Myocyte (in vitro differentiated cells): ENCODE measurements around the gene DAG1. TPM values are rescaled to one million over a fixed set of nuclear protein-coding genes. Genes with fewer than 3 reads are reported as not detected.

Experiments
- DNase-seq: peaks from one replicate; pipeline ENCODE4 v3.0.0-alpha.2; 2012; ENCODE audit warnings: low read depth
- total RNA-seq: library from RNA; depleted of rRNA; stranded (reverse); fragments of >200 nt; gene quantifications from 2 replicates; pipeline ENCODE4 v1.2.3, GENCODE V29; 2014

DAG1 gene
- total RNA-seq, 1 donor from 2014 or later: 276 TPM

DNA sequence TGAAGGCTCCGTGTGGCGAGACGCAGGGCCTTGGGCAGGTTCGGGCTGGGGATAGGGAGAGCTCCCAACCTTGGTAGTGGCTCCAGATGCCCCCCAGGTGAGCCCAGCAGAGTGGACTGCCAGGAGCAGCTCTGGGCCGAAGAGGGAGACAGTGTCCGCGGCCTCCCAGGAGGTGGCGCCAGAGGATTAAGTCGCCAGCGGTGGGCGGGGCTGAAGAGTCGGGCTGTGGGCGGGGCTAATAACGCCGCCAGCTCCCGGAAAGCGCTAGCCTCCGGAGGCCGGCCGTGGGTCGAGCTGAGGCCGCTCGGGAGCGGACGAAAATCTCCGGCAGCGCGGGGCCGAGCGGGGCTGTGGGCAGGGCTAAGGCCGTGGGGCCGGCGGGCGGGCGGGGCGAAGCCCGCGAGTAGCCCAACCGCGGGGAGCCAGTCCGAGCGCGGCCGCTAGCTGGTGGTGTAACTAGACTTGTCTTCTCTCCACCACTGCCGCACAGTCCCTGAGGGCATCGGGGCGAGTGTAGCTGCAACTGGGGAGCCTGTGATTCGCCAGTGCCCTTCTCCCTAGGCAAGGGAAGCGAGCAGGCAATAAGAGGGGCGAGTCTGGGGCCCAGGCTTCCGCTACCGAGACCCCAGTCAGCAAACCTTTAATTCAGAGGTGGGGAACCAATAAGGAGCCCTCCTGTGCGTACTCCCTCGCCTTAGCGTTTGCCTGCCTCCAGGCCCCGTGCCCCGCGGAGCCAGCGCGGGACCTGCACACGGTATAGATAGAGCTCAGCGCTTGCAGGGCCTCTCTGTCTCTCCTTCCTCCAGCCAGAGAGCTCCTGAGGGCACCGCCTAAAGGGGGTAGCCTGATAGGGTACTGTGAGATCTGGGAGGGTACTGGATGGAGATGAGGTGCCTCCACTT lies 69.8 kb downstream of the DAG1 start:
- peak; percentile 95 for DNase-seq

DNA sequence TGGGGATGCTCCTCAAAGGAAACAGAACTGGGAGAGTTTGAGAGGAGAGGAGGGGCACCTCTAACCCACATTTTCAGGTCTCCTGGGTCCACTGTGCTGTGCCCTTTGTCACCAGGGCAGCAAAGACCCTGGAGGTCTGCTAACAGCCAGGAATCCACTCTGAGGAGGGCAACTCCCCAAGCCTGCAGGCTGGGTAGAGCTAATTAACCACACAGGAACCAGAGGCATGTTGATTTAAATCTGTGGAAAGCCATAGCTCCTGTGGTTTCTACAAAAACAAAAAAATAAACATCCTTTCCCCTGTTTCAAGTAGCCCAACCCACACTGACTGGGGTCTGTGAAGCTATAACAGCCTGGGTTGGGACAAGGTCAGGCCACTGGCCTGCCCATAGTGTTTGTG lies 82.0 kb downstream of the DAG1 start:
- no peak for DNase-seq

DNA sequence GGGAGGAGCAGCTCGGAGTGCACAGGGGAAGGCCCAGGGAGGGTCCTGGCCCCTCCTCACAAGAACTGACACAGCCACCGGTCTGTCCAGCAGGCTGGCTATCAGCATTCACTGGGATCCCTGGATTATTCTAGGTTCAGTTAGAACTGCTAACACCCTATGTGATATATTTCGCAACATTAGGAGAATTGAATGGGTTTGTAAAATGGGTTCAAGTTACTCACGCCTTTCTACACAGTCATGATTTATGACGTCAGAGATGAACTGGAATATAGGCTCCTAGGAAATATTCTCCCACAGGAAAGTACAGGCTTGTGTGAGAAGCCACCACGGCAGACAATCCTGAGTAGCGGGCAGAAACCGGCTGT lies 83.2 kb downstream of the DAG1 start:
- no peak for DNase-seq

DNA sequence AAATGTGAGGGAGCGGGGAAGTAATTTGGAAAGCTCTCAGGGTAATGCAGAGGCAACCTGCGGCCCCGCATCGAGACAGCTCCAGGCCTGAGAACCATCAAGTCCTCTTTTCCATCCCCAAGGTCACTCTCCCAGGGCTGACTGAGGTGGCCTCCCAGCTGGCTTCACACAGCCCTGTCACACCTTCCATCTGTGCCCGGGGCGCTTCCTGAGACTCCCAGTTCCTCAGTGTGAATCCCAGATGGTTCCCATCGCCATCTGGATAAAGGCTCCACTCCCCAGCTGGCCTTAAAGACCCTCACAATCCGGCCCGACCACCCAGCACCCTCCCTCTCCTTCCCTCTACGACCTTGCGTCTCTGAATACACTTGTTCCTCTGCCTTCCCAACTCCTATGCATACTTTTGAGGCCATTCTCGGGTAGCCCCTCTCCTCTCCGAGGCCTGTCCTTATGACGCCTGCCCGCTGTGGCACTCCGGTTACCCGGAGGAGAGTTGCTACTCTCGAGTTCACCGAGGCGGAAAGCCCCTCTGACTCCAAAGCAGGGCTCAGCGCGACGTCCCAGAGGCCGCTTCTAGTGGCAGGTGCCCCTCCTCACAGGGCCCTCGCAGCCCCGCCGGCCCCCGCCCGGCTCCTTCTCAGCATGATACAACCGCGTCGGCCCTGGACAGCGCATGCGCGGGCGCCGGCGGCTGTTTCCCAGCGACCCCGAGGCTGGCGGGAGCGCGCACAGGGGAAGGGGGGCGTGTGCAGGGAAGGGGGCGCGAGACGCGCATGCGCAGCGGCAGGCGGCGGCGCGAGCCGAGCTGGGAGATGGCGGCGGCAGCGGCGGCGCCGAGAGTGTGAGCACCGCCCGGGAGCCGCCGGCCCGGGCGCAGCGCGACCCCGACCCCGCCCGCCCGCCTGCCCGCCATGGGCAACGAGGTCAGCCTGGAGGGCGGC lies 83.9 kb downstream of the DAG1 start, which contains the start of gene BSN:
TSS of gene BSN (plus strand) at position 786 of the 941 bp plus-strand sequence. CDS start at position 912, 126 bp downstream.
- peak; percentile 92 for DNase-seq

DNA sequence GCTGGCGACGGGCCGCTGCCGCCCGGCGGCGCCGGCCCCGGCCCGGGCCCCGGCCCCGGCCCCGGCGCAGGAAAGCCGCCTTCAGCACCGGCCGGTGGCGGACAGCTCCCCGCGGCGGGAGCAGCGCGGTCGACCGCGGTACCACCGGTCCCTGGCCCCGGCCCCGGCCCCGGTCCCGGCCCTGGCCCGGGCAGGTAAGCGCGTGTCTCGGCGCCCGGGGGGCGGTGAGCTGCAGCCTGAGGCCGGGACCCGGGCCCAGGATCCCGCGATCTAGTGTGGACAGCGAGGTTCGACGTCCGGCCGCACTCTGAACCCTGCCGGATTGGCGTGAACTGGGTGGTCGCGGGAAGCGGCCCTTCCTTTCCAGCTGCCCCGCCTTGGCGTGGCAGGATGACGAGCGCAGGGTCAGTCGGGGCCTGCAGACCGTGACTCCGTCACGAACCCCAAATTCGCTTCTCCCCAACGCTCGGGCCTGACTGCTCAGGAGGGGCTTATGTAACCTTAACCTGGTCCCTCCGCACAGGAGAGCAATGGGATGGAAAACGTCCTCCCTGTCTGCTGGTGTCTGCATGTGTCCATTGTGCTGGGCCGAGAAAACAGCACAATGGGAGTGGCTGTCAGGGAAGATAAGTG lies 84.7 kb downstream of the DAG1 start:
- DNase-seq: peak; percentile 43

DNA sequence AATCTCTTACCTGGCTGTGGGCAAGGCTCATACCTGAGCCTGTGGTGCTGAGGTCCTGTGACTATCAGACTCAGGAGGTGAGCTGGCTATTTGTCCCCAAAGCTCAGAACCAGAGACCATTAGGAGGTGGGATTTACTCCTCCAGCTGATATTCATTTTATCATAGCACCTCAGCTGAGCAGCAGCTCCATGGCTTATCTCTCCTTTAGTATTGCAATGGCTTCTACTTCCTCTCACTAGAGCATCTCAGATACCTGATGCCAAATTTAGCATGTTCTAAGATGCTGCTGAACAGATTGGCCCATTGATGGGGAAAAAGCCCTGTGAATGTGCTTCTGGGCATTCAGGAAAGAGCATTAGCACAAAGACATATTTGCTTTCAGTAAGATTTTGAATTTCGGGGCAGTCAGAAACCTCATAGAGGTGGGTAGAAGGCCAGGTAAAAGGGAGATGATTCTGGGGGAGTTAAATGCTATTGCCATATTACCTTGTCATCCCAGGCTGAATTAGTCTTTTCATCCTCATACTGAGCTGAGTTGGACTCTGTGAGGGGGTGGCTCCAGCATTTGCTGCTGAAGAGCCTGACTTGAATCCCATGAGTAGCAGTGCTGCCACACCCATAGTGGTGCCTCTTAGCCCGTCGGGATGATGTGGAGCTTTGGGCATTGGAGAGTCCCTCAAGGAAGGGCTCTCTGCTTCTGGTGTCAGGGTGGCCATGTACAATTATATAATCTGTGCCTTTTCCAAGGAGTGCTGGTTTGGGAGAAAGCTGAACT lies 86.6 kb downstream of the DAG1 start:
- DNase-seq: no peak

DNA sequence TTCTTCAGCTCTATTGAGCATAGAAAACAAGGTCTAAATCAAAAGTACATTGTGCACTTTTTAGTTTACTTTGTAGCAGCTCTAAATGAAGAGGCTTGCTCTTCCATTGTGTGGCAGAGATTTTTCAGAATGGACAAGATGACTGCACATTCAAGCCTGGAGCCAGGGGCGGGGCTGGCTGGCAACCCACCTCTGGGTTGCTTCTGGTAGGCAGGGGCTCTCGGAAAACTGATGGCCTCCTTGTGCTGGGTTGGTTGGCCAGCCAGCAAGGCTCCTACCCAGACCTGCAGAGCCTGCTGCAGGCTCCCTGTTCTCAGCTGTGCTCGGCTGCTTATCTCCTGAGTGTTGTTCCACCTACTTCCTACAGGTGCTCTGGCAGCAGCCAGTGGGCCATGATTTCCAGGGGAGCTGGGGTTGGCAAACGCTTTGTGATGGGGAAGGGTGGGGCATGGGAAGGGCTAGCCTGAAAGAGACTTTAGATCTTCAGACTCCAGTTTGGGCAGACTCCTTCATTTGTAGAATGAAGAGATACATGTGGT lies 93.0 kb downstream of the DAG1 start:
- no peak for DNase-seq

DNA sequence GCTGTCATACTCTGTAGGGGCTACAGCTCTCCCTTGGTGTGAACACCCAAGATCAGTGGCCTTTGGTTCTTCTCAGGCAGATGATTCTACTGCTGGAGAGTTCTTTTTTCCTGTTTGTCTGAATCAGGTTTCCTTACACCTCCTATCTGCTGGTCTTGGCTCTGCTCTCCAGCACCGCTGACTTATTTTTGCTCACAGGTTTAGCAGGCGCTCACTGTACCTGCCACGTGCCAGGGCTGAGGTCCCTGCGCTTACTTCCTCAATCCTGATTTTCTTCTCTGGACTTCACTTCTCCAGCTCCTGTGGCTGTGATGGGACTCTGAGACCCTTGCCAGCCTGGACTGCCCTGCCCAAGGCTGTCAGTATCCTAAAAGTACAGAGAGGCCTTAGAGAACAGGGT lies 93.7 kb downstream of the DAG1 start:
- DNase-seq: no peak

DNA sequence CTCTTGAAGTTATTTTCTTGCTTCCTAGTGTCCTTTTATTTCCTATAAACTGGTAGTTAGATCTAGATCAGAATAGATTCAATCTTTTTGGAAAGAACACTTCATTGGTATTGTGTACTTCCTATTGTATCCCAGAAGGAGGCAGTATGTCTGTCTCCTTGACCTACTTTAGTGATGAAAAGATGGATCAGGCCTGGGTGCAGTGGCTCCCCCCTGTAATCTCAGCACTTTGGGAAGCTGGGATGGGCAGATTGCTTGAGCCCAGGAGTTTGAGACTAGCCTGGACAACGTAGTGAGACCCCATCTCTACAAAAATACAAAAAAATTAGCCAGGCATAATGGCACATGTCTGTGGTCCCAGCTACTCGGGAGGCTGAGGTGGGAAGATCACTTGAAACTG lies 96.2 kb downstream of the DAG1 start:
- DNase-seq: no peak

DNA sequence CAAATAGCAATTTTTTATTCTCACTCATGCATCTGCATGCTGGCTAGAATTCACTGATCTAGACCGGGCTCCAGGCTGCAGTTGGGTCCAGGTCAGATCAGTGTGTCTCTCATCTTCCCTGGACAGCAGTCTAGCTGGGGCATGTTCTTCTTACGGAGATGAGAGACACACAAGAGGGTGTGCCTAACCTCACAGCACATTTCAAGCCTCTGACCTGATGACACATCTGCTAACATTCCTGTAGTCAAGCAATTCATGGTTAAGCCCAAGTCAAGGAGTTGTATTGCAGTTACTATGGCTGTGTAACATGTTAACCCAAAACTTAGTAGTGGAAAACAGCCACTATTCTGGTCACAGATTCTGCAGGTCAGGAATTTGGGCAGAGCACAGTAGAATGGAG lies 97.3 kb downstream of the DAG1 start:
- DNase-seq: no peak

DNA sequence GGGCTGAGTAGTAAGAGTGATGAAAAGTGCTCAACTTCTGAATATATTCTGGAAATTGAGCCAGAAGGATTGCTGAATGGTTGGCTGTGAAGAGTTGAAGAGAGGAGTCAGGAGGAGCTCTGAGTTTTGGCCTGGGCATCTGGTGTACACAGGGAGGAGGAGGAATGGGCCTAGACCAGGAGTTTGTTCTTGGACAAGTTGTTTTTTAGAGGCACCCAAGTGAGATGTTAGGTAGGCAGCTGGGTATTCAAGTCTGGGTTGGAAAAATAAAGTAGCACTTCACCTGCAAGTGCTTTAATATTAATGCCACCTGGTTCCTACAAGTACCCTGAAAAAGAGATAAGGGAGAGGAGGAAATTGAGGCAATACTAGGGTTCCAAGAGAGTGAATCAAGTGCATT lies 98.9 kb downstream of the DAG1 start:
- DNase-seq: no peak

DNA sequence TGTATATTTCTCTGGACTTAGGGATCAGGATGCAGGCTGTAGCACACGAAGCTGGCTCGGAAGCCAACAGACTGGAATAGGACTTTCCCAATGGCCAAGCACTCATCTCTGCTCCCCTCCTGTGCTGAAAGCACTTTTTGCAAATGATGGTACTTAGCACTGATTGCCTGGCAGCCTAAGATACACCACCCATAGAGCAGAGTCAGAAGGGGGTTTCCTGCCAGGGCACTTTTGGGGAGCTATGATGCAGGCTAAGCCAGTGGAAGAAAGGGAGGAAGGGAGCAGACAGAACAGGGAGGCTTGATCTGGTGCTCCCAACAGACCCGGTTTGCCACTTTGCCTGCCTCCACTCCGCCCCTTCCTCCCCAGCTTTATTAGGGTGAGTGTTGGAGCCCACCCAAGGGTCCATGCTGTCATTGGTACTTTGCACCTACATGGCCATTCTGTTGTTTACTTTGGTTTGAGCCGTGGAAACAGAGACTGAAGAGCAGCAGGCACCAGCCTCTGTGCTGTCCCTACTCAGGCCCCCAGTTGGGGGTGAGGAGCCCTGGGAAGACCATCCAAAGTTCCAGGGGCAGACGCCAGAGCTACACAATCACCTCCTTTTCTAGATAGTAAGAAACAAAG lies 100.1 kb downstream of the DAG1 start:
- no peak for DNase-seq

DNA sequence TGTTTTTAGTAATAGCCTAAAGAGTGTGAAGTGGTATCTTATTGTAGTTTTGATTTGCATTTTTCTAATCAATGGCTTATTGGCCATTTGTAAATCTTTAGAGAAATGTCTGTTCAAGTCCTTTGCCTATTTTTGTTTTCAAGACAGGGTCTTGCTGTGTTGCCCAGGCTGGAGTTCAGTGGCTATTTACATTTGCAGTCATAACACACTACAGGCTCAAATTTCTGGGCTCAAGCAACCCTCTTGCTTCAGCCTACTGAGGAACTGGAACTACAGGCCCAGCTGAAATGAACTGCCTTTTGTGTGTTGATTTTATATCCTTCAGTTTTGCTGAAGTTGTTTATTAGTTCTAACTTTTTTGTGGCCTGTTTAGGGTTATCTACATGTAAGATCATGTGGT lies 112.1 kb downstream of the DAG1 start:
- no peak for DNase-seq

Other genes with a start within 250 kb of the DAG1 start
- gene C3orf62, start 193.0 kb upstream of the DAG1 start, total RNA-seq: 1.4 and 1.6 TPM in 2 replicates
- 9.9 and 11.8 TPM in 2 replicates for gene USP4, start 130.2 kb upstream of the DAG1 start, total RNA-seq
- 109 and 116 TPM in 2 replicates for gene GPX1, start 111.9 kb upstream of the DAG1 start, total RNA-seq
- gene RHOA, start 58.3 kb upstream of the DAG1 start, total RNA-seq: 663 and 808 TPM in 2 replicates
- gene TCTA, start 57.8 kb upstream of the DAG1 start, total RNA-seq: 30.0 and 37.2 TPM in 2 replicates
- 0.36 and 0.56 TPM in 2 replicates for gene AMT, start 47.8 kb upstream of the DAG1 start, total RNA-seq
- 3.4 and 5.7 TPM in 2 replicates for gene NICN1, start 40.9 kb upstream of the DAG1 start, total RNA-seq
- 0.31 and 0.45 TPM in 2 replicates for gene BSN, start 84.2 kb downstream of the DAG1 start, total RNA-seq
- gene APEH, start 204.1 kb downstream of the DAG1 start, total RNA-seq: 121 and 124 TPM in 2 replicates
- 10.8 and 15.7 TPM in 2 replicates for gene MST1, start 219.2 kb downstream of the DAG1 start, total RNA-seq
- gene RNF123, start 219.3 kb downstream of the DAG1 start, total RNA-seq: 50.7 and 57.5 TPM in 2 replicates
- gene AMIGO3, start 249.4 kb downstream of the DAG1 start, total RNA-seq: 1.3 and 1.8 TPM in 2 replicates